K562 (cell line): ENCODE data around the gene GRK3. TPM values are rescaled to one million over a fixed set of nuclear protein-coding genes. Genes with fewer than 3 reads are reported as not detected.
"Not testable (repeated sequence)": the region's sequence is repeated elsewhere in the genome, so short reads cannot be mapped to it uniquely, and the experiment has no call there.

ENCODE experiments used
- ATAC-seq: fragments of 200-7000 bp; cut with Tn5 transposase; 3 replicates; pipeline ENCODE4 v1.9.1; 2020; ENCODE audit warnings: moderate library complexity
- BruUV-seq: library from RNA; stranded (reverse); fragments of 400-500 nt; replicated peaks from 2 replicates; lab custom pipeline; 2021; lab: Mats Ljungman, UMichigan
- CTCF ChIA-PET: fragments of 300-600 bp; formaldehyde crosslinking; extraction: SDS; loops from one replicate; lab custom pipeline; 2021; ENCODE audit warnings: low intra/inter-chr PET ratio; lab: Yijun Ruan, JAX
- POLR2A ChIA-PET: fragments of 300-600, 350-650 bp; sonication (Branson Sonifier 250); formaldehyde crosslinking; extraction: SDS; loops from one replicate; lab custom pipeline; 2021; ENCODE audit warnings: antibody characterized with exemption, inconsistent platforms; lab: Yijun Ruan, JAX
- DNase-seq, 4 experiments: peaks; one replicate each; pipeline versions ENCODE4 v3.0.0 to v3.0.0-alpha.2; 2011 to 2018; ENCODE audit warnings: low spot score in 3 of 4, mixed read lengths in 3 of 4; ENCODE audit errors: extremely low read depth in 1 of 4
- FAIRE-seq: peaks from 2 replicates; lab custom pipeline; 2011; peaks lifted over from hg19 to GRCh38; lab: Jason Lieb, UNC
- H2AFZ ChIP-seq: 2 replicates; pipeline ENCODE4 v1.6.0; 2011; ENCODE audit warnings: low read depth, low read length, control low read depth, inconsistent platforms
- H3K27ac ChIP-seq: fragments of 200-600 bp; 3 replicates; pipeline ENCODE4 v1.8.0; 2011; ENCODE audit warnings: low read depth, mild to moderate bottlenecking, control low read depth, inconsistent platforms, low read length, moderate library complexity, mixed read lengths; ENCODE audit errors: extremely low read depth
- H3K27me3 ChIP-seq, 2 experiments: fragments of 300-600 bp in 1 of 2; 2 replicates in 1 of 2; 3 replicates in 1 of 2; pipeline versions ENCODE4 v1.6.0 to v1.8.0; 2011; ENCODE audit warnings: inconsistent platforms in 2 of 2, low read length in 2 of 2, mild to moderate bottlenecking in 1 of 2, mixed read lengths in 1 of 2, moderate library complexity in 1 of 2; ENCODE audit not compliant: control insufficient read depth in 2 of 2, insufficient read depth in 2 of 2
- H3K36me3 ChIP-seq: fragments of 300-600 bp; 3 replicates; pipeline ENCODE4 v1.8.0; 2011; ENCODE audit warnings: mild to moderate bottlenecking, low read length, inconsistent platforms; ENCODE audit not compliant: control insufficient read depth, insufficient read depth
- H3K4me1 ChIP-seq, 2 experiments: fragments of 200-600 bp in 1 of 2; replicated peaks in 1 of 2; 2 replicates in 1 of 2; 3 replicates in 1 of 2; pipeline versions ENCODE4 v1.5.1 to v1.8.0; 2011; ENCODE audit warnings: inconsistent platforms in 2 of 2, low read length in 2 of 2, mild to moderate bottlenecking in 1 of 2, mixed read lengths in 1 of 2, moderate library complexity in 1 of 2; ENCODE audit not compliant: control insufficient read depth in 2 of 2, insufficient read depth in 2 of 2
- H3K4me2 ChIP-seq: 2 replicates; pipeline ENCODE4 v1.6.1; 2011; ENCODE audit warnings: low read length, control low read depth, inconsistent platforms, mixed read lengths; ENCODE audit not compliant: insufficient read depth
- H3K4me3 ChIP-seq: fragments of 200-600 bp; sonication (generic), shearing (Covaris generic); 2 replicates; pipeline ENCODE4 v1.5.1; 2016; ENCODE audit warnings: control low read depth, inconsistent platforms
- H3K79me2 ChIP-seq: fragments of 200-600 bp; 3 replicates; pipeline ENCODE4 v1.8.0; 2011; ENCODE audit warnings: low read length, inconsistent platforms; ENCODE audit not compliant: control insufficient read depth, insufficient read depth
- H3K9ac ChIP-seq, 2 experiments: 2 replicates each; pipeline versions ENCODE4 v1.6.0 to v1.6.1; 2011; ENCODE audit warnings: low read depth in 2 of 2, low read length in 2 of 2, control low read depth in 1 of 2, inconsistent platforms in 1 of 2, mild to moderate bottlenecking in 1 of 2, mixed read lengths in 1 of 2; ENCODE audit not compliant: insufficient read depth in 1 of 2
- H3K9me1 ChIP-seq: one replicate; pipeline ENCODE4 v1.6.0; 2011; ENCODE audit warnings: inconsistent platforms, mild to moderate bottlenecking, low read length, moderate library complexity; ENCODE audit not compliant: control insufficient read depth, insufficient read depth
- H3K9me3 ChIP-seq: replicated peaks from 2 replicates; pipeline ENCODE4 v1.5.1; 2011; ENCODE audit warnings: low read depth, low read length, inconsistent platforms; ENCODE audit not compliant: control insufficient read depth, insufficient read depth
- H4K20me1 ChIP-seq: replicated peaks from 2 replicates; pipeline ENCODE4 v1.6.1; 2011; ENCODE audit warnings: low read length, inconsistent platforms, mixed read lengths; ENCODE audit not compliant: control insufficient read depth, insufficient read depth
- BCL6 ChIP-seq: fragments of 250-450 bp; sonication (Bioruptor Pico); IDR thresholded peaks from 2 replicates; pipeline ENCODE4 v1.4.0; 2020
- CBFA2T2 ChIP-seq: fragments of 450-650 bp; conservative IDR thresholded peaks from 2 replicates; pipeline ENCODE4 v1.6.1; 2017; ENCODE audit warnings: mild to moderate bottlenecking
- EP400 ChIP-seq: fragments of 450-650 bp; IDR thresholded peaks from 2 replicates; pipeline ENCODE4 v1.6.1; 2017; ENCODE audit warnings: antibody characterized with exemption, mild to moderate bottlenecking, moderate library complexity
- NFRKB ChIP-seq: fragments of 450-650 bp; IDR thresholded peaks from 2 replicates; pipeline ENCODE4 v1.6.1; 2016; ENCODE audit warnings: low read depth
- PRMT5 ChIP-seq: sonication (generic); formaldehyde crosslinking; IDR thresholded peaks from 2 replicates; pipeline ENCODE4 v1.5.0; 2020; ENCODE audit warnings: missing genetic modification reagents
- RAD51 ChIP-seq: fragments of 450-650 bp; IDR thresholded peaks from 2 replicates; pipeline ENCODE4 v1.7.1; 2016; ENCODE audit warnings: low read depth, mild to moderate bottlenecking, borderline replicate concordance
- USF2 ChIP-seq: sonication (generic); formaldehyde crosslinking; IDR thresholded peaks from 2 replicates; pipeline ENCODE4 v1.5.0; 2020; ENCODE audit warnings: missing genetic modification reagents
- WGBS: fragments of 100-300 bp; shearing (Covaris generic); methylation state at CpG from one replicate; pipeline ENCODE4 v1.1.6; 2016; ENCODE audit warnings: low coverage, mixed read lengths; ENCODE audit not compliant: insufficient coverage; ENCODE audit errors: missing lambda C conversion rate; 5-methylcytosine and 5-hydroxymethylcytosine counted together
- in situ Hi-C: fragments of 300-500 bp; cut with MboI; formaldehyde crosslinking; loops from 4 replicates; pipeline ENCODE4 v1.15.0; 2018; ENCODE audit warnings: inconsistent platforms, mixed read lengths
- intact Hi-C: fragments of 100-400 bp; cut with micrococcal nuclease; formaldehyde crosslinking; loops from 2 replicates; pipeline ENCODE4 v1.14.2; 2022
- polyA plus RNA-seq, 8 experiments: library from polyadenylated mRNA; depleted of rRNA in 4 of 8; stranded (reverse) in 5 of 8; unstranded in 3 of 8; fragments of >200 nt; fragmentation: Nextera tagmentation in 2 of 8; fragmentation: Illumina TruSeq in 1 of 8; extraction: Ambion mirVana in 2 of 8; extraction: Trizol in 1 of 8; gene quantifications; 2 replicates each; pipeline versions ENCODE4 v1.2.1 to v1.2.3, GENCODE V29; 2011 to 2014; ENCODE audit warnings: inconsistent platforms in 1 of 8, missing spikeins in 1 of 8
- total RNA-seq, 7 experiments: library from RNA; depleted of rRNA in 6 of 7; stranded (reverse); fragments of >200 nt in 6 of 7; fragmentation: Illumina TruSeq in 2 of 7; extraction: Trizol in 2 of 7; gene quantifications; 2 replicates each; pipeline versions ENCODE4 v1.2.1 to v1.2.3, GENCODE V29; 2011 to 2021; ENCODE audit warnings: low replicate concordance in 1 of 7
- TF ChIP-seq, protein P1 (sequence below): fragments of 450-650 bp; formaldehyde crosslinking; IDR thresholded peaks from 2 replicates; pipeline ENCODE4 v1.4.0; 2020; ENCODE audit warnings: mild to moderate bottlenecking, mixed read lengths

Gene GRK3
- total and polyA plus RNA-seq, 9 of the 15 experiments (the other 6 are each of a cell fraction or from before 2014, with no cell fraction given): 1.4 to 7.6 (median 3.6) TPM

GRCh38 chr22:25624476-25624875, 60.0 kb downstream of the GRK3 start (continued):
- TF ChIP-seq PRMT5 (no peak), EP400 (no peak), BCL6 (no peak), NFRKB (no peak)

DNA sequence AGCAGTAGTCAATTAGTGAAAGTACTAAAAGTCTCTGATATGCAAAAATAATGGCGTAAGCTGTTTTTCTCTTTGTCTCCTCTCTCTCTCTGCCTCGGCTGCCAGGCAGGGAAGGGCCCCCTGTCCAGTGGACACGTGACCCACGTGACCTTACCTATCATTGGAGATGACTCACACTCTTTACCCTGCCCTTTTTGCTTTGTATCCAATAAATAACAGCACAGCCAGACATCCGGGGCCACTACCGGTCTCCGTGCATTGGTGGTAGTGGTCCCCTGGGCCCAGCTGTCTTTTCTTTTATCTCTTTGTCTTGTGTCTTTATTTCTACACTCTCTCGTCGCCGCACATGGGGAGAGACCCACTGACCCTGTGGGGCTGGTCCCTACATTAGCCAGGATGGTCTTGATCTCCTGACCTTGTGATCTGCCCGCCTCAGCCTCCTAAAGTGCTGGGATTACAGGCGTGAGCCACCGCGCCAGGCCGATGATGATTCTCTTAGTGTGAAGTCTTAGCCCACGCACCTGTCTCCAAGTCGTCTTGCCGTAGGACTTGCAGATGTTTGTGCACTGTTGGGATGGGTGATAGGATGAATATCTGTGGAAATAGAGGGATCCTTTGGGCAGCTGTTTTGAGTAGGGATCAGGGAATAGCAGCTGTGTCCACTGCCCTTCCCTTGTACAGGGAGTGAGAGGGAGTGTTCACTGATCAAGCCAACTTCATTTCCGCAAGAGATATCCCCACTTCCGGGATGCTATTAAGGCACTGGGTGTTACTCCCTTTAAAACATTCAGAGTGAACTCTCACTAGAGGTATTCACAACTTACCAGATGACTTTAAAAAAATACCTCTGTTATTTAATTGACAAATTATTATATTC, 61.5 kb downstream of the GRK3 start:
- DNase-seq, H3K36me3 ChIP-seq, H3K79me2 ChIP-seq, CTCF ChIA-PET, H4K20me1 ChIP-seq, H3K27me3 ChIP-seq, BruUV-seq, H3K9me1 ChIP-seq, in situ Hi-C loops, intact Hi-C loops, FAIRE-seq, H3K27ac ChIP-seq, POLR2A ChIA-PET, ATAC-seq, H3K9ac ChIP-seq, H3K4me2 ChIP-seq, H3K4me1 ChIP-seq, H2AFZ ChIP-seq, H3K9me3 ChIP-seq, H3K4me3 ChIP-seq: not testable (repeated sequence)
- 81% methylated on average over 12 of the region's 20 CpGs for WGBS
- TF ChIP-seq CBFA2T2 (0 out of 2 replicates have a peak, but pooled peaks have one; percentile 4), RAD51 (peak; percentile 67), USF2 (CRISPR knock-in tag) (peak; percentile 44; the same call in 1 of the 2 replicates)
- TF ChIP-seq, protein P1, sequence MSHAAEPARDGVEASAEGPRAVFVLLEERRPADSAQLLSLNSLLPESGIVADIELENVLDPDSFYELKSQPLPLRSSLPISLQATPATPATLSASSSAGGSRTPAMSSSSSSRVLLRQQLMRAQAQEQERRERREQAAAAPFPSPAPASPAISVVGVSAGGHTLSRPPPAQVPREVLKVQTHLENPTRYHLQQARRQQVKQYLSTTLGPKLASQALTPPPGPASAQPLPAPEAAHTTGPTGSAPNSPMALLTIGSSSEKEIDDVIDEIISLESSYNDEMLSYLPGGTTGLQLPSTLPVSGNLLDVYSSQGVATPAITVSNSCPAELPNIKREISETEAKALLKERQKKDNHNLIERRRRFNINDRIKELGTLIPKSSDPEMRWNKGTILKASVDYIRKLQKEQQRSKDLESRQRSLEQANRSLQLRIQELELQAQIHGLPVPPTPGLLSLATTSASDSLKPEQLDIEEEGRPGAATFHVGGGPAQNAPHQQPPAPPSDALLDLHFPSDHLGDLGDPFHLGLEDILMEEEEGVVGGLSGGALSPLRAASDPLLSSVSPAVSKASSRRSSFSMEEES: 0 out of 2 replicates have a peak, but pooled peaks have one; percentile 1
